Mesenteric fat pad (tissue), 1 donor: ENCODE results near the gene ITGA3. TPM values are rescaled to one million over a fixed set of nuclear protein-coding genes. Genes with fewer than 3 reads are reported as not detected.

Experiments used
- total RNA-seq: library from RNA; stranded (reverse); fragmentation: NEBNext Ultra II Directional; extraction: Animal tissue kit (Norgen Biotek cat#: 25700); gene quantifications from one replicate; pipeline ENCODE4 v1.2.1, GENCODE V29; 2021
- donor health status: DM: yes; HTN: yes; CAD: no.

ITGA3 gene
- total RNA-seq, 1 donor from 2014 or later: 14.4 TPM

Other genes starting within 250 kb of the ITGA3 start
- not detected for gene TAC4, start 208.0 kb upstream of the ITGA3 start, total RNA-seq
- 0.55 TPM for gene DLX4, start 86.9 kb upstream of the ITGA3 start, total RNA-seq
- 0.48 TPM for gene DLX3, start 60.9 kb upstream of the ITGA3 start, total RNA-seq
- 41.9 TPM for gene PDK2, start 39.2 kb downstream of the ITGA3 start, total RNA-seq
- gene SAMD14, start 74.0 kb downstream of the ITGA3 start, total RNA-seq: 1.4 TPM
- 56.5 TPM for gene PPP1R9B, start 94.6 kb downstream of the ITGA3 start, total RNA-seq
- gene SGCA, start 109.9 kb downstream of the ITGA3 start, total RNA-seq: 0.32 TPM
- 309 TPM for gene COL1A1, start 145.5 kb downstream of the ITGA3 start, total RNA-seq
- not detected for gene TMEM92, start 218.4 kb downstream of the ITGA3 start, total RNA-seq